NCI-H460 (cell line): ENCODE measurements around the gene PPP2R2B. TPM values are rescaled to one million over a fixed set of nuclear protein-coding genes. Genes with fewer than 3 reads are reported as not detected.

ENCODE experiments used
- DNase-seq: peaks from one replicate; pipeline ENCODE4 v3.0.0-alpha.2; 2016; ENCODE audit warnings: low read depth; ENCODE audit errors: extremely low read depth
- total RNA-seq: library from RNA; depleted of rRNA; stranded (reverse); fragments of >200 nt; shearing (Covaris generic); gene quantifications from 2 replicates; pipeline ENCODE4 v1.2.3, GENCODE V29; 2014

The PPP2R2B gene
- total RNA-seq, 1 experiment from 2014 or later, result not detected

GRCh38 chr5:146888351-146888978 is 9.9 kb upstream of the PPP2R2B start:
- DNase-seq, result no peak

- no peak for DNase-seq
These were observed 5.6 kb upstream of the PPP2R2B start for GRCh38 chr5:146884066-146884626.

- no peak for DNase-seq
These were observed 5.0 kb upstream of the PPP2R2B start for GRCh38 chr5:146883511-146883910.

GRCh38 chr5:146880966-146881365 is 2.4 kb upstream of the PPP2R2B start:
- DNase-seq, result no peak

- no peak for DNase-seq
These were observed 628 bp downstream of the PPP2R2B start for GRCh38 chr5:146877783-146878475.

GRCh38 chr5:146877178-146877681 is 1.3 kb downstream of the PPP2R2B start:
- DNase-seq, result no peak

- no peak for DNase-seq
These were observed 5.2 kb downstream of the PPP2R2B start for GRCh38 chr5:146873186-146873917.

- DNase-seq, result no peak
These were observed 6.4 kb downstream of the PPP2R2B start for GRCh38 chr5:146872188-146872587.

- DNase-seq, result no peak
These were observed 10.4 kb downstream of the PPP2R2B start for GRCh38 chr5:146867996-146868708.

GRCh38 chr5:146866263-146866662 is 12.3 kb downstream of the PPP2R2B start:
- DNase-seq, result no peak

- no peak for DNase-seq
These were observed 15.9 kb downstream of the PPP2R2B start for GRCh38 chr5:146862641-146863040.

GRCh38 chr5:146860213-146860893 is 18.2 kb downstream of the PPP2R2B start:
- DNase-seq, result no peak

GRCh38 chr5:146852089-146852488 is 26.5 kb downstream of the PPP2R2B start:
- DNase-seq, result no peak

- DNase-seq, result no peak
These were observed 27.4 kb downstream of the PPP2R2B start for GRCh38 chr5:146851133-146851532.

- no peak for DNase-seq
These were observed 28.8 kb downstream of the PPP2R2B start for GRCh38 chr5:146849694-146850303.

- no peak for DNase-seq
These were observed 30.4 kb downstream of the PPP2R2B start for GRCh38 chr5:146848133-146848532.

- DNase-seq, result no peak
These were observed 38.5 kb downstream of the PPP2R2B start for GRCh38 chr5:146840016-146840415.

GRCh38 chr5:146836226-146836842 is 42.2 kb downstream of the PPP2R2B start:
- DNase-seq, result no peak
